ENCODE measurements around the gene FAM229B.
"Not testable (repeated sequence)": the region's sequence is repeated elsewhere in the genome, so short reads cannot be mapped to it uniquely, and the experiment has no call there.

The FAM229B gene

GRCh38 chr6:112049026-112049799, 38.2 kb upstream of the FAM229B start:
- Histone ChIP-seq H3K4me3 (replicated peaks; ENCODE audit: low read depth, low read length) (no peak overlapping the region), H3K36me3 (ENCODE audit: control insufficient read depth, insufficient read depth, low read length) (no peaks in the 10 kb centered on the region; the same call in 1 of the 2 replicates), H3K27me3 (replicated peaks; ENCODE audit: control insufficient read depth, insufficient read depth, low read length) (0 out of 2 replicates have a peak, but pooled peaks cover 1% of the 10 kb centered on the region)
- no peak for DNase-seq (ENCODE audit: extremely low read depth, insufficient read length)
- TF ChIP-seq, protein P1, sequence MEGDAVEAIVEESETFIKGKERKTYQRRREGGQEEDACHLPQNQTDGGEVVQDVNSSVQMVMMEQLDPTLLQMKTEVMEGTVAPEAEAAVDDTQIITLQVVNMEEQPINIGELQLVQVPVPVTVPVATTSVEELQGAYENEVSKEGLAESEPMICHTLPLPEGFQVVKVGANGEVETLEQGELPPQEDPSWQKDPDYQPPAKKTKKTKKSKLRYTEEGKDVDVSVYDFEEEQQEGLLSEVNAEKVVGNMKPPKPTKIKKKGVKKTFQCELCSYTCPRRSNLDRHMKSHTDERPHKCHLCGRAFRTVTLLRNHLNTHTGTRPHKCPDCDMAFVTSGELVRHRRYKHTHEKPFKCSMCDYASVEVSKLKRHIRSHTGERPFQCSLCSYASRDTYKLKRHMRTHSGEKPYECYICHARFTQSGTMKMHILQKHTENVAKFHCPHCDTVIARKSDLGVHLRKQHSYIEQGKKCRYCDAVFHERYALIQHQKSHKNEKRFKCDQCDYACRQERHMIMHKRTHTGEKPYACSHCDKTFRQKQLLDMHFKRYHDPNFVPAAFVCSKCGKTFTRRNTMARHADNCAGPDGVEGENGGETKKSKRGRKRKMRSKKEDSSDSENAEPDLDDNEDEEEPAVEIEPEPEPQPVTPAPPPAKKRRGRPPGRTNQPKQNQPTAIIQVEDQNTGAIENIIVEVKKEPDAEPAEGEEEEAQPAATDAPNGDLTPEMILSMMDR (IDR thresholded peaks at IDR 0.05; ENCODE audit: insufficient read depth, low read length, poor library complexity, severe bottlenecking) = no peak

DNA sequence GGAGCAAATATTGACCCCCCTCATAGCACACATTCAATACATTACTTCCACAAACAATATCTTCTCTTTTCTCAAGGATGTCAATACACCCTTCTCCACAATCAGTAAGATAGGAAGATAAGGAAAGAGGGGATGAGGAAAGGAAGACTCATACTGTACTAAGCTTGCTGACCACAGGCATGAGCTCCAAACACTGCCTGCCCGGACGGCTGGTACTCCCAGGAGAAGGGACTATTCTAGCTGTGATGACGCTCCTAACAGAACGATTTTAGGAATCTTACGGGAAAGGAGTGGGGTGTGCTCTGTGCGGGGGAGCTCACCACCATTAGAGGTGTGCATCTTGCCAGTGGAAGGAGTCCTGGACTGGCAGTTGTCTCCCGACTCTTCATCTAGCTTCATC, 37.4 kb upstream of the FAM229B start:
- Histone ChIP-seq H3K4me3 (replicated peaks; ENCODE audit: low read depth, low read length) (no peak overlapping the region), H3K27me3 (replicated peaks; ENCODE audit: control insufficient read depth, insufficient read depth, low read length) (0 out of 2 replicates have a peak, but pooled peaks cover 1% of the 10 kb centered on the region), H3K36me3 (ENCODE audit: control insufficient read depth, insufficient read depth, low read length) (no peaks in the 10 kb centered on the region; the same call in 1 of the 2 replicates)
- DNase-seq (ENCODE audit: extremely low read depth, insufficient read length) = no peak
- TF ChIP-seq, protein P1 (IDR thresholded peaks at IDR 0.05; ENCODE audit: insufficient read depth, low read length, poor library complexity, severe bottlenecking) = no peak

DNA sequence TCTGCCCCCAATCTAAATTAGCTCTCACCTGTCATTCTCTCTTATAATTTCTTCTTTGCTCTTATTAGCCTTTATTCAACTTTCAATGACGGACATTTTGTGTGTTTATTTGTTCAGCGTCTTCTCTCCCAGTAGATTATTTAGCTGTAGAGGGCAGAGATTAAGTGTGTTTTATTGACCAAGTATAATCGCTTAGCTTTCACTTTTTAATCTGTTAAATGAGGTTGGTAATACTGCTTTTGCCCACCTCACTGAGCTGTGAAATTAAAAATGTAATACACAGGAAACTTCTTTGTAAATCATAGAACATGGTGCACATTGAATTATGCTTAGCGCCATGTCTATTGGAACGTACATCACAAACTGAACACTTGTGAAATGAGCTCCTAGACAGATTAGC, 37.0 kb upstream of the FAM229B start:
- TF ChIP-seq, protein P1 (IDR thresholded peaks at IDR 0.05; ENCODE audit: insufficient read depth, low read length, poor library complexity, severe bottlenecking) = no peak
- Histone ChIP-seq H3K4me3 (replicated peaks; ENCODE audit: low read depth, low read length) (no peak overlapping the region), H3K36me3 (ENCODE audit: control insufficient read depth, insufficient read depth, low read length) (no peaks in the 10 kb centered on the region; the same call in 1 of the 2 replicates), H3K27me3 (replicated peaks; ENCODE audit: control insufficient read depth, insufficient read depth, low read length) (0 out of 2 replicates have a peak, but pooled peaks cover 1% of the 10 kb centered on the region)
- no peak for DNase-seq (ENCODE audit: extremely low read depth, insufficient read length)

- H3K4me3 ChIP-seq (replicated peaks; ENCODE audit: low read depth, low read length); DNase-seq (ENCODE audit: extremely low read depth, insufficient read length); H3K36me3 ChIP-seq (ENCODE audit: control insufficient read depth, insufficient read depth, low read length); H3K27me3 ChIP-seq (replicated peaks; ENCODE audit: control insufficient read depth, insufficient read depth, low read length): not testable (repeated sequence)
Observed at GRCh38 chr6:112051251-112051740, 36.1 kb upstream of the FAM229B start.

GRCh38 chr6:112054001-112054400, 33.4 kb upstream of the FAM229B start, which contains the start of gene CCN6:
Gene CCN6 (plus strand): TSS chr6:112054104. CDS start chr6:112054358, 254 bp downstream.
- H3K36me3 ChIP-seq (ENCODE audit: control insufficient read depth, insufficient read depth, low read length) = no peaks in the 10 kb centered on the region; the same call in 1 of the 2 replicates
- TF ChIP-seq, protein P1 (IDR thresholded peaks at IDR 0.05; ENCODE audit: insufficient read depth, low read length, poor library complexity, severe bottlenecking) = no peak
- H3K4me3 ChIP-seq (replicated peaks; ENCODE audit: low read depth, low read length) = no peak within 1 kb of the TSS
- no peak for DNase-seq (ENCODE audit: extremely low read depth, insufficient read length)
- H3K27me3 ChIP-seq (replicated peaks; ENCODE audit: control insufficient read depth, insufficient read depth, low read length) = 0 out of 2 replicates have a peak, but pooled peaks cover 1% of the 10 kb centered on the region

DNA sequence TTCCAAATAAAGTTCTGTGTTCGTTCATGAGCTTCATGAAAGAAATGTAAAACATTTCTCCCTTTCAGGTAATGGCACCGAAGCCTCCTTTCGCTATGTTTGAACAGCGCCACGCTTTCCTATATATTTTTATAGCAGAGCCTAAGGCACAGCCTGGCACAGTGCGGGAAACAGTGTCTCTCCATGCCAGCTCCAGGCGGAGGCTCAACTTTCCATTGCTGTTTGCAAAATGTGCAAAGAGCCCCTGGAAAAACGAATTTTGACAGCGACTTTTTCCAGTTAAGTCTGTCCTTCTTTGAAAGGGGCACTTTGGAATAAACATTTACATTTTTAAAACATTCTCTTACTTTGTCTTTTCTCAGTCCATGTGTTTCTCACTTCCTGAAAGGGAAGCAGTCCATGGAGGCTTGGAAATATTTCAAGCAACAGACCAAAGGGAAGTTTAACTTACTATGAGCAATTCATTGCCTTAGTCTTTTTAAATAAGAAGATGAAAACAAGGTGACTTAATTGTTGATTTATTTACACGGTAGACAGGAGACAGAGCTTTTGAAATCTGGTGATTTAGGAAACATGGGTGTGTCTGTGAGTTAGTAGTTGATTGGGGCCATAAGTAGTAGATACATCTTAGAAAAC, 32.7 kb upstream of the FAM229B start:
- TF ChIP-seq, protein P1 (IDR thresholded peaks at IDR 0.05; ENCODE audit: insufficient read depth, low read length, poor library complexity, severe bottlenecking) = no peak
- H3K4me3 ChIP-seq (replicated peaks; ENCODE audit: low read depth, low read length) = no peak overlapping the region
- DNase-seq (ENCODE audit: extremely low read depth, insufficient read length) = no peak

More for the DNA sequence above, 32.7 kb upstream of the FAM229B start:
- Histone ChIP-seq H3K27me3 (replicated peaks; ENCODE audit: control insufficient read depth, insufficient read depth, low read length) (0 out of 2 replicates have a peak, but pooled peaks cover 1% of the 10 kb centered on the region), H3K36me3 (ENCODE audit: control insufficient read depth, insufficient read depth, low read length) (no peaks in the 10 kb centered on the region; the same call in 1 of the 2 replicates)

All from GM06990 (cell line).